Natural killer cell (primary cell): ENCODE data around the gene GAB2. TPM values are rescaled to one million over a fixed set of nuclear protein-coding genes. Genes with fewer than 3 reads are reported as not detected.

Experiments used
- ATAC-seq, 3 donors: fragments of 150-1000 bp in 2 of 3; fragments of 200-7000 bp in 1 of 3; cut with Tn5 transposase; 1 replicate in 1 of 3; 2 replicates in 2 of 3; pipeline ENCODE4 v1.10.0; 2021; ENCODE audit warnings: mild to moderate bottlenecking in 2 of 3, moderate library complexity in 2 of 3
- DNase-seq, 2 donors: peaks; one replicate each; pipeline versions ENCODE4 v3.0.0 to v3.0.0-alpha.2; 2013 to 2021; ENCODE audit warnings: mixed read lengths in 1 of 2
- H3K27ac ChIP-seq: one replicate; pipeline ENCODE4 v1.5.1; 2013; ENCODE audit warnings: mild to moderate bottlenecking, low read length
- H3K27me3 ChIP-seq: one replicate; pipeline ENCODE4 v1.6.1; 2013; ENCODE audit warnings: low read length; ENCODE audit not compliant: control insufficient read depth, insufficient read depth
- H3K36me3 ChIP-seq: one replicate; pipeline ENCODE4 v1.6.1; 2013; ENCODE audit warnings: low read length; ENCODE audit not compliant: control insufficient read depth, insufficient read depth
- H3K4me1 ChIP-seq: one replicate; pipeline ENCODE4 v1.6.1; 2013; ENCODE audit warnings: low read length; ENCODE audit not compliant: control insufficient read depth, insufficient read depth
- H3K4me3 ChIP-seq: one replicate; pipeline ENCODE4 v1.5.1; 2013; ENCODE audit warnings: low read length
- H3K9me3 ChIP-seq: one replicate; pipeline ENCODE4 v1.6.1; 2013; ENCODE audit warnings: low read length; ENCODE audit not compliant: control insufficient read depth, insufficient read depth
- H3K27ac Mint-ChIP-seq, 2 donors: one replicate each; pipeline ENCODE4 v1.8.0; 2022; ENCODE audit warnings: mild to moderate bottlenecking in 2 of 2, mixed read lengths in 2 of 2, moderate library complexity in 1 of 2
- H3K27me3 Mint-ChIP-seq, 2 donors: one replicate each; pipeline ENCODE4 v1.8.0; 2022; ENCODE audit warnings: low read depth in 2 of 2, mixed read lengths in 2 of 2
- H3K36me3 Mint-ChIP-seq: one replicate; pipeline ENCODE4 v1.8.0; 2022; ENCODE audit warnings: mixed read lengths
- H3K4me1 Mint-ChIP-seq, 2 donors: one replicate each; pipeline ENCODE4 v1.8.0; 2022; ENCODE audit warnings: mixed read lengths in 2 of 2
- H3K4me3 Mint-ChIP-seq: one replicate; pipeline ENCODE4 v1.8.0; 2022; ENCODE audit warnings: mild to moderate bottlenecking, moderate library complexity, mixed read lengths
- H3K9me3 Mint-ChIP-seq, 2 donors: one replicate each; pipeline ENCODE4 v1.8.0; 2022; ENCODE audit warnings: mixed read lengths in 2 of 2
- CTCF ChIP-seq: fragments of 200-600 bp; IDR thresholded peaks from one replicate; pipeline ENCODE4 v1.8.0; 2022; ENCODE audit warnings: antibody characterized with exemption
- WGBS: methylation state at CpG from one replicate; pipeline ENCODE4 v1.1.7; 2013; ENCODE audit warnings: missing lambda C conversion rate; ENCODE audit not compliant: insufficient coverage; 5-methylcytosine and 5-hydroxymethylcytosine counted together
- intact Hi-C: fragments of 100-400 bp; cut with micrococcal nuclease; formaldehyde crosslinking; loops from one replicate; pipeline ENCODE4 v1.14.2; 2022
- total RNA-seq, 4 donors: library from RNA; stranded (reverse); fragments of 120-200 nt in 1 of 4; gene quantifications; one replicate each; pipeline versions ENCODE4 v1.2.3 to v1.2.4, GENCODE V29; 2013 to 2022

The GAB2 gene
- total RNA-seq, 3 donors from 2014 or later (not counting 1 experiment from before 2014, with no cell fraction given), result 4.3 to 58.4 (median 8.1) TPM

- peaks cover 6% of the 10 kb centered on the region for H3K9me3 ChIP-seq
- Mint-ChIP-seq H3K36me3 (no peaks in the 10 kb centered on the region), H3K4me1 (peaks cover 0 to 6% of the 10 kb centered on the region in 2 donors), H3K4me3 (no peak overlapping the region), H3K27ac (no peak overlapping the region), H3K27me3 (no peaks in the 10 kb centered on the region), H3K9me3 (no peaks in the 10 kb centered on the region)
- ATAC-seq, result no peak
- H3K27ac ChIP-seq, result no peak overlapping the region
- 89% methylated on average over 9 of the region's 9 CpGs for WGBS
- no peak for DNase-seq
- intact Hi-C loops, result no loop called here
- H3K27me3 ChIP-seq, result no peaks in the 10 kb centered on the region
- no peaks in the 10 kb centered on the region for H3K4me1 ChIP-seq
- H3K36me3 ChIP-seq, result no peaks in the 10 kb centered on the region
- H3K4me3 ChIP-seq, result no peak overlapping the region
- no peak for TF ChIP-seq CTCF
Measured at GRCh38 chr11:78377625-78378418, 39.8 kb downstream of the GAB2 start.

- Mint-ChIP-seq H3K36me3 (no peaks in the 10 kb centered on the region), H3K27me3 (no peaks in the 10 kb centered on the region), H3K9me3 (no peaks in the 10 kb centered on the region), H3K27ac (no peak overlapping the region), H3K4me3 (no peak overlapping the region), H3K4me1 (peaks cover 0 to 6% of the 10 kb centered on the region in 2 donors)
- ATAC-seq (no peak), DNase-seq (no peak)
- Histone ChIP-seq H3K4me1 (no peaks in the 10 kb centered on the region), H3K36me3 (no peaks in the 10 kb centered on the region), H3K27me3 (no peaks in the 10 kb centered on the region), H3K27ac (no peak overlapping the region), H3K4me3 (no peak overlapping the region), H3K9me3 (peaks cover 6% of the 10 kb centered on the region)
- no peak for TF ChIP-seq CTCF
- 90% methylated on average over 3 of the region's 3 CpGs for WGBS
- intact Hi-C loops, result no loop called here
Measured at GRCh38 chr11:78376858-78377257, 40.8 kb downstream of the GAB2 start.

GRCh38 chr11:78374917-78375316, 42.7 kb downstream of the GAB2 start:
- Mint-ChIP-seq H3K4me3 (no peak overlapping the region), H3K36me3 (no peaks in the 10 kb centered on the region), H3K4me1 (peaks cover 0 to 6% of the 10 kb centered on the region in 2 donors), H3K9me3 (no peaks in the 10 kb centered on the region), H3K27me3 (no peaks in the 10 kb centered on the region), H3K27ac (no peak overlapping the region)
- intact Hi-C loops, result no loop called here
- DNase-seq (no peak), ATAC-seq (no peak)
- H3K9me3 ChIP-seq, result peaks cover 6% of the 10 kb centered on the region
- no peak overlapping the region for H3K4me3 ChIP-seq
- 80% methylated on average over 1 of the region's 3 CpGs for WGBS
- no peaks in the 10 kb centered on the region for H3K36me3 ChIP-seq
- no peak for TF ChIP-seq CTCF
- no peaks in the 10 kb centered on the region for H3K27me3 ChIP-seq
- H3K4me1 ChIP-seq, result no peaks in the 10 kb centered on the region
- H3K27ac ChIP-seq, result no peak overlapping the region

GRCh38 chr11:78373689-78374088, 43.9 kb downstream of the GAB2 start:
- DNase-seq, result no peak
- no peak overlapping the region for H3K4me3 ChIP-seq
- H3K4me1 Mint-ChIP-seq, result no peaks in the 10 kb centered on the region
- no peaks in the 10 kb centered on the region for H3K27me3 ChIP-seq
- intact Hi-C loops, result no loop called here
- ATAC-seq, result no peak
- no peaks in the 10 kb centered on the region for H3K36me3 Mint-ChIP-seq
- H3K36me3 ChIP-seq, result no peaks in the 10 kb centered on the region
- no peaks in the 10 kb centered on the region for H3K27me3 Mint-ChIP-seq
- H3K9me3 ChIP-seq, result peaks cover 6% of the 10 kb centered on the region
- no peaks in the 10 kb centered on the region for H3K4me1 ChIP-seq
- 100% methylated on average over 1 of the region's 1 CpG for WGBS
- no peak overlapping the region for H3K27ac Mint-ChIP-seq
- H3K9me3 Mint-ChIP-seq, result no peaks in the 10 kb centered on the region
- H3K4me3 Mint-ChIP-seq, result no peak overlapping the region
- H3K27ac ChIP-seq, result no peak overlapping the region
- no peak for TF ChIP-seq CTCF
